Measurements from ENCODE around the gene LZTR1.
"Not testable (repeated sequence)": the region's sequence is repeated elsewhere in the genome, so short reads cannot be mapped to it uniquely, and the experiment has no call there.

The LZTR1 gene

GRCh38 chr22:21020802-21021429, 38.8 kb downstream of the LZTR1 start:
- DNase-seq = no peak

DNA sequence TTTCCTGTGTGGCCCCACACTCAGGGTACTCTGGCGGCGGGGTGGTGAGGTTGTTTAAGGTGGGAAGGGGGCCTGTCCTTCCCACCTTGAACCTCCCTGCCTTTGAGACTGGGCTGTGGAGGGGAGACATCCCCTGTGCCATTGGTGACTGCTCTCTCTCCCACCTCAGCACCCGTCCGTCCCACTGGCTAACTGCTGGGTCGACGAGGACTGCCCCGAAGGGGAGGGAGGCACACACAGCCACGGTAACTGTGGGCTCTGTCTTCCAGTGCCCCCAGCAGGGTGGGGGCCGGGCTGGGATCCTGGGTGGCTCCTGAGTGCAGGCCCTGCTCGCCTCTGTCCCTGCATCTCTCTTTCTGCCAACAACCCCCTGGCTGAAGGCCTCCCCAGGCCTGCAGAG, 40.4 kb downstream of the LZTR1 start:
- DNase-seq = no peak

DNA sequence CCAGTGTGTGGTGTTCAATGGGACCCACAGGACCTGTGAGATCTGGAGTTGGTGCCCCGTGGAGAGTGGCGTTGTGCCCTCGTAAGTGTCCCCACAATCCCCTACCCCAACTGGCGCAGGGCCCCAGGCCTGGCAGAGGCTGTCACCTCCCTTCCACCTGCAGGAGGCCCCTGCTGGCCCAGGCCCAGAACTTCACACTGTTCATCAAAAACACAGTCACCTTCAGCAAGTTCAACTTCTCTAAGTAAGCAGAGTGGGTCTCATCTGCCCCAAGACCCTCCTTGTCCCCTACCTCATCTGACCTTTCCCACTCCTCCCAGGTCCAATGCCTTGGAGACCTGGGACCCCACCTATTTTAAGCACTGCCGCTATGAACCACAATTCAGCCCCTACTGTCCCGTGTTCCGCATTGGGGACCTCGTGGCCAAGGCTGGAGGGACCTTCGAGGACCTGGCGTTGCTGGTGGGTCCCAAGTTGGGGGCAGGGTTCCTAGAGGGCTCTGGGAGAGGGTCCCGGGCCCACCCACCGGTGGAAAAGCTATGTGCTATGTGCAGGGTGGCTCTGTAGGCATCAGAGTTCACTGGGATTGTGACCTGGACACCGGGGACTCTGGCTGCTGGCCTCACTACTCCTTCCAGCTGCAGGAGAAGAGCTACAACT, 41.0 kb downstream of the LZTR1 start:
- no peak for DNase-seq

- DNase-seq = no peak
Observed at GRCh38 chr22:21025266-21025665, 43.2 kb downstream of the LZTR1 start.

- DNase-seq = no peak
Observed at GRCh38 chr22:21025763-21026755, 44.0 kb downstream of the LZTR1 start.

DNA sequence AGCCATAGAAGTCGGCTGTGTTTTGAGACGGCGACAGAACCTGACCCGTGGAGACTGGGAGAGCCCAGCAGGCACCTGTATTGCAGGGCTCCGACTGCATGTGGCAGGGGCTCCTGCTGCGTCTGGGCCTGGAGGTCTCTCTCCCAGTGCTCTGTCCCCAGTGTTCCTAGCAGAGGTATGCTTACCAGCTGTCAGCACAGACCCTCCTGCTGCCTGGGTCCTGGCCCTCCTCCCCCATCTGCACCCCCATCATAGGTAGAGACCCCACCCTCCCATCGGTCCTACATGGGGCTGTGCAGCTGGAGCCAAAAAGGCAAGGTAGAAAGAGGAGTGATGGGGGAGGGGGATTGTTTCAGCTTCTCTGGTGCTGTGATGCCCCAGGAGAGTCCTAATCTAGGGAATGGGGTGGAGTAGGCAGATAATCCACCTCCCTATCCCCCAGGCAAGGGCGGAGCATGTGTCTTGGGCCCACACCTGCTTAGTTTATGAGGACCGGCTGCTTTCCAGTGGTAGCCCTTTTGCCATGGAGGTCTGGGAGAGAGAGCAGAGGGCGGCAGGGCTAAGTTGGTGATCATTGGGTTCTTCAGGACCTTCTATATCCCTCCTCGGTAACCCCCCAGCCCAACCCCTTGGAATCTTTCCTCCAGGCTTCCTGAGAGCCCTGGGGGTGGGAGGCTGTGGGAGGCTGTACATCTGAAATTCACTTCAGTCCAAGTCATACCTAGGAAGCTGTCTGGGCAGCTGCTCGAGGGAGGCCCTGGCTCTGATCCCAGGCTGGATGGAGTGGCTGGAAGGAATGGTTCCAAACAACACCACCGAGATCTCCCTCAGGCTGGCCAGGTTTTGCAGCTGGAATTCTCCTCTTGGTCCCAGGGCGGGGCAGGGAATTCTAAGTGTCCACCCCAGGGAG, 44.9 kb downstream of the LZTR1 start:
- no peak for DNase-seq

DNA sequence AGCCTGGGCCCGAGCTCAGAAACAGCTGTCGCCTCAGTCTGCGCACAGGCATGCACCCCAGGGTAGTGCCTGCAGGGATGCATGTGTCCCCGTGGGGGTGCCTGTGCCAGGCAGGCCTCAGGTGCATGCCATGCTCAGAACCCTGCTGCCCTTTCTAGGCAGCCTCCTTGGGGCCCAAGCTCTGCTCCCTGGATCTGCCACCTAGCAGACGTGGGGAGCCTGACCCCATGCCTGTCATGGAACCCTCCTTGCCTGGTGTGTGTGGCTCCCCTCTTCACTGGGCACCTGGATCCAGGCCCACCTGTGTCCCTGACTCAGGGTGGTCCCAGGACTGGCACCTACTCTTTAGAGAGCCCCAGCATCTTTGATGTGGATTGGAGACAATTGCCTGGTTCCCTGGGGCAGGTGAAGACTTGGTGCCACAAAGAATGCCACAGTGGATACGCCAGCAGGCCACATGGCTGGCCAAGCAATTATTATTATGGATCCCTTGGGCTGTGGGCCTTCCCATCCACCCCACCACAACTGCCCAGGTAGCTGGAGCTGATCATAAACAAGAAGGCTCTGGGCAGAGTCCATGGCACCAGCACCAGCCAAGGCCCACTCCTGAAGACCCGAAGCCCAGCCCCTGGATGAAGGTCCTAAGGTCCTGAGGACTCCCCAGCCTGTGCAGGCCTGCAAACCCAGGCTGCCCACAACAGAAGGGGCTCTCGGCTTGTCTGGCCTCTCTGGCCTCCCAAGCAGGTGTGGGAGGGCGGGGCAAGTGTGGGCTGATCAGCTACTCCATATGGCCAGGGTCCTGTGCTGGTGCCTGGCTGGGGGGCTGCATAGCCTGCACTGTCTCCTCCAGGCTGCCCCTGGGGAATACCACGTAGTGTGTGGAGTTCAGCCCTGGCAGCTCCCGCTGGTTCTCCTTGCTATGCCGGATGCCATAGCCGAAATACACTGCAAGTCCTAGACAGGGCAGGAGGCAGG, 46.5 kb downstream of the LZTR1 start:
- DNase-seq = no peak

DNA sequence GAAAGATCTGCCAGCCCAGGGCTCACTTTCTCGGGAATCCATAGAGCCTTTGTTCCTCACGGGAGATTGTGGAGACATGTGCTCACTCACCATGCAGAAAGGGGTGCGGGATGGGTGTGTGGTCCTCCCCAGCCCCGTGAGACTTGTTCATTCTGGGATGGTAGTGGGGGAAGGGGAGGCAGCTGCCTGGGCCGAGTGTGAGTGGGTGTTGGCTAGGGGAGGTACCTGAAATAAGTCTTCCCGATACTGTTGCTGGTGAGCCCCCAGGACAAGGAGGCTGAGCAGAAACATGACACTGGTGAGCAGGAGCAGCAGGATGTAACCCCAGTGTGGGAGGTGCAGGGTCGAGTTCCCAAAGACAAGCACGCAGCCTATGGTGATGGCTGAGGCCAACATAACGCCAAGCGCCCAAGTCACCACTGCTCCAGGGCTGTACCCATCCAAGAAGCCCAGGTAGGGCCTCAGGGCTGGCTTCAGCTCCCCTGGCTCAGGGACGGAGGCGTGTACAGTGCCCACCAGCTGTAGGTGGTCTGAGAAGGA, 47.5 kb downstream of the LZTR1 start:
- no peak for DNase-seq

- DNase-seq = no peak
Observed at GRCh38 chr22:21030032-21030431, 47.9 kb downstream of the LZTR1 start.

DNA sequence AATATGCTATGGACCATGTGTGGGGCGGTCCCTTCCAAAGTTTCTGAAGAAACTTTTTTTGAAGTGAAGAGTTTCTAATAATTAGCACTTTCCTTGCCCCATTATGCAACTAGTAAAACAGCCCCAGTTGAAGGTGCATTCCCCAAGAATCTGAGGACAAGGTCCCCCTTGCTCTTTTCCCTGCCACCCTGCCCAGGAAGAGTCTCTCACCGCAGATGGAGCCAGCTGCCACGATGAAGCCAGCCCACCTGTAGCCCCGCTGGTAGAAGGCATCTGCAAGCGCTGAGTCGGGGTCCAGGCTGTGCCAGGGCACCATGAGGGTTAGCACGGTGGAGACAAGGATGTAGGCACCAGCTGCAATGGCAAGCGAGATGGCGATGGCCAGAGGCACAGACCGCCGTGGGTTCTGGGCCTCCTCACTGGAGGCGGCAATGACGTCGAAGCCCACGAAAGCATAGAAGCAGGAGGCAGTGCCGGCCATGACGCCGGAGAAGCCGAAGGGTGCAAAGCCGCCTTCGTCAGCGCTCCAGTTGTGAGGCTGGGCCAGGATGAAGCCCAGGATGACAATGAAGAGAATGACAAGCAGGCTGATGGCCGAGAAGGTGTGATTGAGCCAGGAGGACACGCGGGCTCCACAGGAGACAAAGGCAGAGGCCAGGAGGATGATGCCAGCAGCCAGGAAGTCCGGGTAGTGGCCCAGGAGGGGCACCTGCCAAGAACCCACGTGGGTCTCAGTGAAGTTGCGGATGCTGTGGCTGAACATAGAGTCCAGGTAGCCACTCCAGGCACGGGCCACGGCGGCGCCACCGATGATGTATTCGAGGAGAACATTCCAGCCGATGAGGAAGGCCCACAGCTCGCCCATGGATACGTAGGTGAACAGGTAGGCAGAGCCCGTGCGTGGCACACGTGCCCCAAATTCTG, 48.8 kb downstream of the LZTR1 start:
- no peak for DNase-seq

- no peak for DNase-seq
Observed at GRCh38 chr22:21031545-21032036, 49.5 kb downstream of the LZTR1 start.

- DNase-seq = peak; percentile 58
Observed at GRCh38 chr22:21032037-21032867, 50.2 kb downstream of the LZTR1 start, which contains the start of gene SLC7A4. Gene SLC7A4 (minus strand): TSS chr22:21032561. CDS start chr22:21031812, 749 bp downstream.

GRCh38 chr22:21032868-21033688, 51.0 kb downstream of the LZTR1 start:
- DNase-seq = peak; percentile 35

DNA sequence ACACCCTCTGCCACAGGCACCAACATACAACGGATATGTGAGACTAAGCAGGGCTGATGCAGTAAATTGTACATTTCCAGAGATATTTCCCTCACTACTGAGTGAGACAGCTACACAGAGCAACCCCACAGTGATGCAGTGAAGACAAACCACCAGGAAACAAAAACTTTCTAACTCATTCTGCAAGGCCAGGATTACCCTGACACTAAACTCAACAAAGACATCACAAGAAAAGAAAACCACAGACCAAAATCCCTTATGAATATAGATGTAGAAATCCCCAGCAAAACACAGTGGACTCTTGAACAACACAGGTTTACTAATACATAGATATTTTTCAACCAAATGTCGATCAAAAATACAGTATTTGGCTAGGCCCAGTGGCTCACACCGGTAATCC, 51.8 kb downstream of the LZTR1 start:
- no peak for DNase-seq

GRCh38 chr22:21034989-21035388, 52.9 kb downstream of the LZTR1 start:
- no peak for DNase-seq

DNA sequence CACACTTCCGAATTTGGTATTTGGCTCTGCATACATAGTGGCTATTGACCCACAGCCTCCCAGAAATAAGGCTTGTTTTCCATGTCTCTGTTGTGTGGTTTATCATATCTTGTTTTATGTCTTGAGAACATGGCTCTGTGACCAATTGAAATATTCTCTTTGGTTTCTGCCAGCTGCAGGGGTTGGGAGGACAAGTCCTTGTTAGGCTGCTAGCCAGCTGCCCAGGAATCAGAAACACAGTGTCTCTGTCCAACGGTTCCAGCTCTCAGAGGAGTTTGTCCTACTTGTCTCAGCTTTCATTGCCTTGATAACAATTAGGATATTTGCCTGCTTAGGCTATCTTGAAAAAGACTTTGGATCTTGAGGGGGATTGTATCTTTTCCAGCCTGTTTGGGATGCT, 56.3 kb downstream of the LZTR1 start:
- DNase-seq = peak; percentile 41

DNA sequence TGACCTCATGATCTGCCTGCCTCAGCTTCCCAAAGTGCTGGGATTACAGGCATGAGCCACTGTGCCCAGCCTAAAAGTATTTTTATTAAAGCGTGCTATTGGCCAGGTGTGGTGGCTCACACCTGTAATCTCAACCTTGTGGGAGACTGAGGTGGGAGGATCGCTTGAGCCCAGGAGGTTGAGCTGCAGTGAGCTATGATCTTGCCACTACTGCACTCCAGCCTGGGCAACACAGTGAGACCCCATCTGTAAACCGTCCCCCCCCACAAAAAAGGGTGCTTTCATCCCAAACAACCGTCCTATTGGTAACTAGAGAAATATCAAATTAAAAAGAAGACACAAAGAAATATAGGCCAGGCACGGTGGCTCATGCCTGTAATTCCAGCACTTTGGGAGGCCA, 57.1 kb downstream of the LZTR1 start:
- DNase-seq = not testable (repeated sequence)

- no peak for DNase-seq
Observed at GRCh38 chr22:21041937-21042336, 59.8 kb downstream of the LZTR1 start.

All from eye (tissue), 1 donor.